GM19468 (cell line): ENCODE measurements around the gene RBM45.
"Not testable (repeated sequence)": the region's sequence is repeated elsewhere in the genome, so short reads cannot be mapped to it uniquely, and the experiment has no call there.

Source experiments
- ATAC-seq: cut with Tn5 transposase; IDR thresholded peaks from one replicate; pipeline ENCODE4 v1.9.1; 2021; ENCODE audit warnings: mild to moderate bottlenecking, moderate library complexity, moderate number of reproducible peaks; ENCODE audit not compliant: unreplicated experiment; ENCODE audit errors: extremely low read depth

The RBM45 gene, protein sequence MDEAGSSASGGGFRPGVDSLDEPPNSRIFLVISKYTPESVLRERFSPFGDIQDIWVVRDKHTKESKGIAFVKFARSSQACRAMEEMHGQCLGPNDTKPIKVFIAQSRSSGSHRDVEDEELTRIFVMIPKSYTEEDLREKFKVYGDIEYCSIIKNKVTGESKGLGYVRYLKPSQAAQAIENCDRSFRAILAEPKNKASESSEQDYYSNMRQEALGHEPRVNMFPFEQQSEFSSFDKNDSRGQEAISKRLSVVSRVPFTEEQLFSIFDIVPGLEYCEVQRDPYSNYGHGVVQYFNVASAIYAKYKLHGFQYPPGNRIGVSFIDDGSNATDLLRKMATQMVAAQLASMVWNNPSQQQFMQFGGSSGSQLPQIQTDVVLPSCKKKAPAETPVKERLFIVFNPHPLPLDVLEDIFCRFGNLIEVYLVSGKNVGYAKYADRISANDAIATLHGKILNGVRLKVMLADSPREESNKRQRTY

DNA sequence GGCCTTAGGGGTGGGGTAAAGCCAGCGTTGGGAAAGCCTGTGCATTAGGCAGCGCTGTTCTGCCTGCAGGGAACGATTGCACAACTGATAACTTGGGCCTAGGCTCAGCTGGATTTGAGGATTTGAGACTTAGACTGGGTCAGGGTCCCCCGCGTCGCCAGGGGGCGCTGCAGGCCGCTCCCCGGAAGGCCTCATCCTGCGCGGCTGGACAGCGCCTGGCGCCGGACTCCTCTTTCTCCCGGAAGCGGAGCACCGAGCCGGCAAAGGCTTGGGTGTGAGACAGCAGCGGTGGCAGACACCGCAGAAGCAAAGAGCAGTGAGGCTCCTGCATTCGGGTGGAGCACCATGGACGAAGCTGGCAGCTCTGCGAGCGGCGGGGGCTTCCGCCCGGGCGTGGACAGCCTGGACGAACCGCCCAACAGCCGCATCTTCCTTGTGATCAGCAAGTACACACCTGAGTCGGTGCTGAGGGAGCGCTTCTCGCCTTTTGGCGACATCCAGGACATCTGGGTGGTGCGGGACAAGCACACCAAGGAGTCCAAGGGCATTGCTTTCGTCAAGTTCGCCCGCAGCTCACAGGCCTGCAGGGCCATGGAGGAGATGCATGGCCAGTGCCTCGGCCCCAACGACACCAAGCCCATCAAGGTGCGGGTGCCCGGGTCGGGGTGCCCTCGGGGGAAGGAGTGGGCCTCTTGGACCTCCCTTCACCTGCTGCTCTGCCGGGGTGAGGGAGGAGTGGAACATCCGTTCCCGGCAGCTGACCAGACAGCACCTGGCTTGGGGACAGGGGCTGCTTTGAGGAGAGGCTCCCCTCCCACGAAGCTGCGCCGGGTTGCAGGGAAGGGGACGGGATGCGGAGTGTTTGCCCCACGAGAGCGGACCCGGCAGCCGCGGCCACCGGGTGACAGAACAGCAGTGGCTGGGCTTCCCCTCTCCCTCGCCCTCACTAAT lies at the start of gene RBM45:
TSS of gene RBM45 (plus strand) at position 236 of the 951 bp plus-strand sequence. CDS start at position 346, 110 bp downstream.
- ATAC-seq, result peak; percentile 96

DNA sequence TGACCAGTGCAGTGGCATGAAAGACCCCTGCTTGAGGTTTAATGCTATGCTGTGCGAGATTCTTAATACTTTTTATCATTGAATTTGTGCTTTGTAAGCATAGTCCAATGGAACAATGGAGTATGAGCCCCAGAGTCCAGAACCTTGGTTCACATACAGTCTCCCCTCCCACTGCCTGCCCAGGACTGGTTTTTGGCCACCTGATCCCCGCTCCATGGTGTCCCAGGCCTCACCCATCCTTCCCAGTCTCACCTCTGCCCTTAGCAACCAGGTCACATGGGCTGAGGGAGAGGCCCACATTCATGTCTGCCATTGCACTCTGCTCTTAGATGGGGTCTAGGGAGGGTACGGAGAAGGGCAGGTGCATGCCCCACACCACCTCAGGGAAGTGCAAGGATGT lies 45.9 kb upstream of the RBM45 start:
- ATAC-seq, result no peak

DNA sequence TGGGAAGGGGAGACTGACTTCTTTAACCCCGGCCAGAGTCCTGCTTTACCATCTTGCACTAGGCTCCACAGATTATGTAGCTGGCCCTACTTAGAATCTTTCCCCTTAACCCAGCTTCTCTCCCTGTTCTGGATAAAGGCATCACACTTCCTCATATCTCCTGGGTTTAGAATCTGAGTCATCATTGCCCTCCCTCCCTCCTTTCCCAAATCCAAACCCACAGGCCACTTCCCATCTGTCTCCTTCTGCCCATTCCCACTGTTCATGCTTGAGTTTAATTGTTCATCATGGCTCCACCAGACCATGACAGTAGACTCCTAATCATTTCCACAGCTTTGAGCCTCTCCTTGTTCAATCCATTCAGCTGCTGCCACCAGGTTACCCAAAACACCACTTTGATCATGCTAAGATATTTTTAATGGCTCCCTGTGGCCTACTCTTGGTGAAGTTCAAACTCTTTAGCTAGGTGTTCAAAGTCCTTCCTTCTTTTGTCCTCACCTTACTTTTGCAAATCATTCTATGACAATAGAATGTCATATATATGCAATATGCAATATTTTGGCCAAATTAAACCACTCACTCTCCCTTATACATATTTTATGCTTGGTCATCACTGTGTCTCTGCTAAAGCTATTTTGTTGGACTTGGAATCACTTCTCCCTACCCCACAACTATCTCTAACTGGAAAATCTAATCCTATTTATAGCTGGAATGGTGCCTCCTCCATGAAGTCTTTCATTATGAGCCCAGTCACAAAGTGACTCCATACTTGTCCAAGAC lies 45.2 kb upstream of the RBM45 start:
- no peak for ATAC-seq

GRCh38 chr2:178068823-178069454 lies 43.3 kb upstream of the RBM45 start:
- ATAC-seq, result no peak

GRCh38 chr2:178069551-178069950 lies 42.7 kb upstream of the RBM45 start:
- no peak for ATAC-seq

DNA sequence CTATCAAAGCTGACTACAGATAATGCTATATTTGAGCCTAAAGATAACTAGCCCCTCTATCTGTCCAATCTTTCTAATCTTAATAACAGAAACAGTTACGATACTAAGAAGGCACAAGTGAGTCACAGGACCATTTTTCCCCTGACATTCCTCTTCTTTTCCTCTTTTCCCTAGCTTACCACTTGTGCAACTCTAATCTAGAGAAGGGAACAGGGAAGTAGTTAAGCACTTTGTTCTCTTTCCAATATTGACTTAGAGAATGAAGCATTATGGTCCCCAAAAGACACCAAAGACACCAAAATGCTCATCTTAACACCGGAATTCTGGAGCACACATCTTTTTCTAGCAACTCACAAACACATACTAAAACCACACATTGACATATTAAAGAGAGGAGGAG lies 41.4 kb upstream of the RBM45 start:
- no peak for ATAC-seq

DNA sequence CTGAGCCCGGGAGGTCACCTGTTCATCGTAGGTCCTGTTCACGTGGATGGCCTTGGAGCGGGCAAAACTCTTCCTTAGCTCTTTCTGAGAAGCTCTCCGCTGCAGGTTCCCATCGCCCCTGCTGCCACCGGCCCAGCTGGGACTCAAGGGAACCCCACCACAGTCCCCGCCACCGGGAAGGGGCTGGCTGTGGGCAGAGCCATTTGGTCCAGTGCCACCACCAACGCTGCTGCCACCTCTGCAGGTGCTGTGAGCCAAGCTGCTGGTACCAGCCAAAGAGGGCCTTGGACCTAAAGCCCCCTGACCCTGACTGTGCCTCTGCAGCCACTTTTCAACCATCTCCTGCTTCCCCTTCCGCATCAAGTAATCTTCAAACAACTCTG lies 40.2 kb upstream of the RBM45 start:
- ATAC-seq, result no peak

GRCh38 chr2:178072383-178073301 lies 39.6 kb upstream of the RBM45 start, which contains the start of gene PDE11A:
TSS of gene PDE11A (minus strand) at chr2:178072777. CDS start at chr2:178072437, 340 bp downstream.
- ATAC-seq, result no peak

- ATAC-seq, result no peak
Observed at GRCh38 chr2:178074123-178075005, 37.9 kb upstream of the RBM45 start.

GRCh38 chr2:178075006-178075326 lies 37.3 kb upstream of the RBM45 start:
- no peak for ATAC-seq

DNA sequence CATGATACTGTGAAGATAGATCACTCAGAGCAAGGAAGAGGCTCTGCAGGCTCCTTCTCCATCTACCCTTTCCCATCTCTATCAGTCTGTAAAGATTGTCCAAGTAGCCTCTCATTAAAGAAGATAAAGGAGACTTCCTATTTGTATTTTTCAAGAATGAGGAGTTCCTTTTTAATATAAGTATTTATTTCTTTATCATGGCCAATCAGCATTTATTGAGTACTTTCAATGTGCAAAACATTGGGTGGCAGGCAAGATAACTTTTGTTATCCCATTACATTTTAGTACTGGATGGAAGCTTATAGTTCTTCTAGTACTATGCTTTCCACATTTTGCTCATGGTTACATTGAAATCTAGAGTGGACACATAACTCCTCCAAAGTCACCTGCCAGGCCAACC lies 36.1 kb upstream of the RBM45 start:
- no peak for ATAC-seq

DNA sequence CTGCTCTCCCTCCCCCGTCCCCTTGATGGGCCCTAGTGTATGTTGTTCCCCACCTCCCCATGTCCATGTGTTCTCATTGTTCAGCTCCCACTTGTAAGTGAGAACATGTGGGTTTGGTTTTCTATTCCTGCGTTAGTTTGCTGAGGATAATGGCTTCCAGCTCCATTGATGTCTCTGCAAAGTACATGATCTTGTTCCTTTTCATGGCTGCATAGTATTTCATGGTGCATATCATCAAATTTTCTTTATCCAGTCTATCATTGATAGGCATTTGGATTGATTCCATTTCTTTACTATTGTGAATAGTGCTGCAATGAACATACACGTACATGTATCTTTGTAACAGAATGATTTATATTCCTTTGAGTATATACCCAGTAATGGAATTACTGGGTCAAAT lies 33.0 kb upstream of the RBM45 start:
- not testable (repeated sequence) for ATAC-seq

DNA sequence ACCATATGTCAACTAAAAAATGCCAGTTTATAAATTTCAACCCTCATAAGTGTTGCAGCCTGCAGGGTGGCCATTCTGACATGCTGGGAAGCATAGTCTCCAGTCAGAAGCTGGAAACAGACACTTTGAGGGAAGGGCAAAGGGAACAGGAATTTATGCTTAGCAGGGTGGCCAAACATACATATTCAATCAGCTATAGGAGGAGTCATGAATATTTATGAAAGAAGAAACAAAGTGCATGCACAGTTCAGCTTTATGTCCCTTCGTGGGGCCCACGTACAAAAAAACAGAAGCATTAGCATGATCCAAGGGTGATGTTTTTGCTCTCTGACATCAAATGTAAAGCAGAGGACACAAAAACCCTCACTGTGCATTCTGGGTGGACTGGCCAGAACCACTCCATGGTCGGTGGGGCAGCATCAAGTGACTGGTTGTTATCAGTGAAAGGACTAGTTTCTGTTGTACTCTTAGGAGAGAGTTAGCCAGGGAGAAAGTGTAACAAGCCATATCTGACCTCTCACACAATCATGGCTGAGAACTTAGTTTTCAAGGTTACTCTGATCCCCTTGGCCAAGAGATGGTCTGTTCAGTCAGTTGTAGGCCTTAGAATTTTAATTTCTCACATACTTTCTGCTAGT lies 29.7 kb upstream of the RBM45 start:
- ATAC-seq, result no peak

GRCh38 chr2:178084273-178084672 lies 28.0 kb upstream of the RBM45 start:
- ATAC-seq, result no peak

DNA sequence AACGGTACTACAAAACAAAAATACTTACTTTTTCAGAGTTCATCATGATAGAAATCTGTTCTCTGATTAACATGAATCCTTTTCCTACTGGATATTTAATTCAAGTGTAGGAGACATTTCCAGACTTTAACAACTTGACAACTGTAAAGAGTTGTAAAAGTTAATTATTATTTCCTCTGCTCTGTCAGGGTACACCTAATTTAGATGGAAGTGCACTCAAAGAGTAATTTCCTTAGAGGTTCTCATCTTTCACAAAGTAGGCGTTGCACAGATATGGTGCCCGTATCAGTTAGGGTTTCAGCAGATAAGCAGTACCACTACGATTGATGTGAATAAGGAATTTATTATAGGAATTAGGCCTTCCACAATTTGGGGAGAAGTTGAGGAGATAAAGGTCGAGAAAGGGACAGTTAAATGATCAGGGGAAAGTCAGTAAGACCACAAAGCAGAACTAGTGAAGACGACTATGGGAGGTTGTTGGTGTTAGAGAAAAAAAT lies 23.4 kb upstream of the RBM45 start:
- ATAC-seq, result no peak

DNA sequence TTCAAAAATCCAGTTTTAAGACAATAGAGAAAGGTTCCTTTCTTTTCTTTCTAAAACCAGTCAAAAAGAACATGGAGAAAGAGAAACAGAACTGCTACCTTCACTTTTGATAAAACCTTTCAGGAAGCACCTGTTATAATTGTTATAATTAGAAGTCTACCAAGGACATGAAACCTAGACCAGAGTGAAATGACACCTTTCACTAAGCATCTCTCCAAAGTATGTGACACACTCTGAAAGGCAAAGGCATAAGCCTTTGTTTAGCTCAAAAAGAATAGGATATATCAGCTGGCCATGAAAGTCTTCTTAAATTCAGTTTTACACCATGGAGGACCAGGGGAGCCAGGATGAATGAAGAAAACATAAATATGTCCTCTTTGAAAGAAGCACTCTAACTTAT lies 18.8 kb upstream of the RBM45 start:
- no peak for ATAC-seq
